Measurements from ENCODE around the gene GRPEL1. TPM values are rescaled to one million over a fixed set of nuclear protein-coding genes. Genes with fewer than 3 reads are reported as not detected.

Gene GRPEL1
- polyA plus RNA-seq, 6 donors from 2014 or later: 29.8 to 36.1 (median 32.2) TPM

DNA sequence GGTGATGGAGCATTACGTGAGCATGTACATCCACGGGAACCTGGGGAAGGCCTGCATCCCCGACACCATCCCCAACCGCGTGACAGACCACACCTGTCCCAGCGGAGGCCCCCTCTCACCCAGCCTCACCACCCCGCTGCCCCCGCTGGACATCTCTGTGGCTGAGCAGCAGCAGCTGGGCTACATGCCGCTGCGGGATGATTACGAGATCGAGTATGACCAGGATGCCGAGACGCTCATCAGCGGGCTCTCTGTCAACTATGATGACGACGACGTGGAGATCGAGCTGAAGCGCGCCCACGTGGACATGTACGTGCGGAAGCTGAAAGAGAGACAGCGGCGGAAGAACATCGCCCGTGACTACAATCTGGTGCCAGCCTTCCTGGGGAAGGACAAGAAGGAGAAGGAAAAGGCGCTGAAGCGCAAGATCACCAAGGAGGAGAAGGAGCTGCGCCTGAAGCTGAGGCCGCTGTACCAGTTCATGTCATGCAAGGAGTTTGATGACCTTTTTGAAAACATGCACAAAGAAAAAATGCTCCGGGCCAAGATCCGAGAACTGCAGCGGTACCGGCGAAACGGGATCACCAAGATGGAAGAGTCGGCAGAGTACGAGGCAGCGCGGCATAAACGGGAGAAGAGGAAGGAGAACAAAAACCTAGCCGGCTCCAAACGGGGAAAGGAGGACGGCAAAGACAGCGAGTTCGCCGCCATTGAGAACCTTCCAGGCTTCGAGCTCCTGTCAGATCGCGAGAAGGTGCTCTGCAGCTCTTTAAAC lies 13.6 kb downstream of the GRPEL1 start:
- H3K4me3 Mint-ChIP-seq: no peak overlapping the region
- ATAC-seq (ENCODE audit: low read depth in 2 of 2): no peak
- H3K4me1 Mint-ChIP-seq: peaks cover 13 to 20% (median 13%) of the 10 kb centered on the region in 3 donors
- no peaks in the 10 kb centered on the region for H3K27me3 Mint-ChIP-seq
- peaks cover 7 to 10% of the 10 kb centered on the region in 2 donors for H3K36me3 Mint-ChIP-seq
- DNase-seq: no peak
- no peaks in the 10 kb centered on the region for H3K9me3 Mint-ChIP-seq
- H3K27ac Mint-ChIP-seq: peak overlapping the region in 1 of 6 donors; percentile 28

DNA sequence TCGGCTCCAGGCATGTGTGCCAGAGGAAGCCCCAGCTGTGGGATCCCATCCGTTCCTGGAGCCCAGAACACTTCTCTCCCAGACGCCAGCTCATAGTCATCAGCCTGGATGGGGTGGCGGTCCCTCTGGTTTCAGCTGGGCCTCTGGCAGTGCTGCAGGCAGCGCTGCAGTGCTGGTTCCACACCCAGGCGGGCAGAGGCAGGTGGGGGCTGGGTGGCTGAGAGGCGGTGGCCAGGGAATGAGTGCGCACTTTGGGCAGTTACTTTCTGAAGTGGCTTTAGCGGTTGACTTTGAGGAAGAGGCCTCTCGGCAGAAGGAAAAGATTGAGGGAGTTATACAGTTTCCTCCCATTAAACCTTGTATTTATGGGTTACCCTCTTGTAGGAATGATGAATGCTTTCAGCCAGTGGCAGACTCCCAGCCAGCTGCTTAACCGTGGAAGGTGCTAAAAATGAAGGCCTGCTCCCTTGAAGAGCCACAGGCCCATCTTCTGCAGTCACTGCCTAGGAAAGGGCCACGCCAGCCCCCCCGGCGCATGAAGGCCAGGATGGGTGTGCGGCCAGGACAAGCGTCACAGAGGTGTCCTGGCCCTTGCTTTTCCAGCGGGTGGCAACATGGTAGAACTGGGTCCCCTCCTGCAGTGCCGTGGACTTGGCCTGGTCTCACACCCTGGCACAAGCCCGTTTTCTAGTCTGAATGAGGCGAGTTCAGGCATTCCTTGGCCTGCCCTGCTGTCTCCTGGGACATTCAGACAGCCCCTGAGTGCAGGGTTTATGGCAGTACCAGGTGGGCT lies 14.7 kb downstream of the GRPEL1 start:
- H3K27ac Mint-ChIP-seq: peak overlapping the region in 1 of 6 donors; percentile 28
- no peak for DNase-seq
- no peak for ATAC-seq (ENCODE audit: low read depth in 2 of 2)
- peaks cover 15 to 22% (median 18%) of the 10 kb centered on the region in 3 donors for H3K4me1 Mint-ChIP-seq
- H3K4me3 Mint-ChIP-seq: no peak overlapping the region
- no peaks in the 10 kb centered on the region for H3K9me3 Mint-ChIP-seq
- no peaks in the 10 kb centered on the region for H3K27me3 Mint-ChIP-seq
- H3K36me3 Mint-ChIP-seq: peaks cover 7 to 10% of the 10 kb centered on the region in 2 donors

DNA sequence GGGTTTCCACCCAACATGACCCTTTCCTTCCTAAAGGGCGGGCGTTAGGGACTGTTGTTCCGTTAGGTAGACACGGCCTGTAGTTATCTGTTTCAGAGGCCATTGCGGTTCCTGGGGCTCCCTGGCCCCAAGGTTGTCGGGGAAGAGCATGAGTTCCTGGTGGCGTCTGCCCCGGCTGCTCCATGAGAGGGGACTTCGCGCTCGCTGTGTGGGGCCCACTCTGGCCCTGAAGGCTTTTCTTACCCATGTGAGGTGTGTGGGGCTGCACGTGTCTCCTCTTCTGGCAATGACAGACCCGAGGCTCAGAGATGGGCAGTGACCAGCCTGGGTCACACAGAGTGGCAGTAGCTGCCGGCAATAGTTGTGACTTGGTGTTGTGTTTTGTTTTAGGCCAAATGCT lies 15.6 kb downstream of the GRPEL1 start:
- no peak for ATAC-seq (ENCODE audit: low read depth in 2 of 2)
- DNase-seq: no peak
- H3K27me3 Mint-ChIP-seq: no peaks in the 10 kb centered on the region
- H3K4me3 Mint-ChIP-seq: no peak overlapping the region
- H3K36me3 Mint-ChIP-seq: peaks cover 7 to 10% of the 10 kb centered on the region in 2 donors
- H3K27ac Mint-ChIP-seq: no peak overlapping the region
- H3K9me3 Mint-ChIP-seq: no peaks in the 10 kb centered on the region
- H3K4me1 Mint-ChIP-seq: peaks cover 19 to 27% (median 21%) of the 10 kb centered on the region in 3 donors

DNA sequence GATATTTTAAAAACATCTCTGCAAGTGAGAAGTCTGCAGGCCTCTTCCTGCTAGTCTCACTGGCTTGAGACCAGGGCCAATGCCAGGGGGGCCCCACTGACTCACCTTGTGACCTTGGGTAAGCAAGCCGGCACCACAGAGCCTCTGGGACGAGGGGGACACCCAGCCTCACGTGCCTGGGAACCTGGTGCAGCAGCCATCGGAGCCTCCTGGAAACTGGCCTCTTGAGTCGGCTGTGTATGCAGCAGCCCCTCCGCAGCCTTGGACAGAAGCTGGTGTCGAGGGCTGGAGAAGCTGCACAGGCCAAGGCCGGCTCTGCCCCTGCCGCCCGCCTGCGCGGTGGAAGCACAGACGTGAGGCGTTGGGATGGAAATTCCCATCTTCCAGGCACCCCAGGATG lies 16.0 kb downstream of the GRPEL1 start:
- peaks cover 23 to 31% (median 25%) of the 10 kb centered on the region in 3 donors for H3K4me1 Mint-ChIP-seq
- H3K4me3 Mint-ChIP-seq: no peak overlapping the region
- H3K27ac Mint-ChIP-seq: no peak overlapping the region
- no peaks in the 10 kb centered on the region for H3K9me3 Mint-ChIP-seq
- ATAC-seq (ENCODE audit: low read depth in 2 of 2) (no peak), DNase-seq (no peak)
- H3K36me3 Mint-ChIP-seq: peaks cover 7 to 10% of the 10 kb centered on the region in 2 donors
- no peaks in the 10 kb centered on the region for H3K27me3 Mint-ChIP-seq

DNA sequence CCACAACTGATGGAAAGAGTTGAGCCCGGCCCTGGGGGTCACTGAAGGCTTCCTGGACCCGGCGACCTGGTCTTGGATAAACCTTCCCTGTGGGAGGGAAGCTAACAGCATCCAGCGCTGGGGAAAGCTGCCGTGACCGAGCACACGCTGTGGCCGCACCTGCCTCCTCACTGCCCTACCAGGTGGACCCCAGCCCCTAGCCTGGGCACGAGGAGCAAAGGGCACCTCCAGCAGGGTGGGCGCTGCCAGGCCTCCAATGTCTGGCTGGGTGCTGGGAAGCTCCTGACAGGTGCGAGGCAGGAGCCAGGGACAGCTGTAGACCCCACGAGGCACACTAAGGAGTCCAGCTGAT lies 16.7 kb downstream of the GRPEL1 start:
- H3K36me3 Mint-ChIP-seq: peaks cover 7 to 10% of the 10 kb centered on the region in 2 donors
- H3K4me3 Mint-ChIP-seq: no peak overlapping the region
- H3K27ac Mint-ChIP-seq: no peak overlapping the region

DNA sequence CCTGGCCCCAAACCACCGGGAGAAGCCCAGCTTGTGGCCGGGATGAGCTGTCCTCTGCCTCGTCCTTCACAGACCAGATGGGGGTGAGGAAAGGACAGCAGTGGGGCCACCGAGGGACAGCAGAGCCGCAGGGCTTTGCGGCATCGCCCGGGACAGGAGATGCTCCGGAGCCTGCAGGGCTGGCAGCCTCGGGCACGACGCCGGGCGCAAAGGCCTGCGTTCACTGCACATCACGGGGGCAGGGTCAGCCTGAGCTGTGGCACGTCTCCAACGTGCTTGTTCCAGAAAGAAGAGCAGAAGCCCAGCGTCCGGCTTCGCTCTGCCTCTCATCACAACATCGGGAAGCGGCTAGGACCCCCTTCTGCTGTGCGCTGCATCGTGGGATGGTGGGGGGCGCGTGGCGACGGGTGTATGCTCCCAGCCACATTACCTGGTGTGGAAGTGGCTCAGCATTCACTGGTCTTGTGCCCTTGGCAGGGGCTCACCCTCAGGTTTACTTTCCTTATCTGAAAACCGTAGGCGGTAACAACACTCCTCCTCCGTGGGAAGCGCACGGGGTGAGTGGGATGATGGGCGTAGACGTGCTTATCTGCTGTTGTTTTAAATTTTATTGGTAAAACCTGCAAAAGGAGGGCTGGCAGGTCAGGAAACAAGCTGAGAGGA lies 17.3 kb downstream of the GRPEL1 start:
- Mint-ChIP-seq H3K27ac (no peak overlapping the region), H3K4me1 (peaks cover 36 to 44% (median 38%) of the 10 kb centered on the region in 3 donors), H3K27me3 (no peaks in the 10 kb centered on the region), H3K36me3 (peaks cover 7 to 10% of the 10 kb centered on the region in 2 donors), H3K9me3 (no peaks in the 10 kb centered on the region), H3K4me3 (no peak overlapping the region)
- DNase-seq: no peak
- ATAC-seq (ENCODE audit: low read depth in 2 of 2): no peak

More for the DNA sequence above, 16.7 kb downstream of the GRPEL1 start:
- no peak for ATAC-seq (ENCODE audit: low read depth in 2 of 2)
- Mint-ChIP-seq H3K27me3 (no peaks in the 10 kb centered on the region), H3K4me1 (peaks cover 31 to 39% (median 33%) of the 10 kb centered on the region in 3 donors), H3K9me3 (no peaks in the 10 kb centered on the region)
- DNase-seq: no peak

GRCh38 chr4:7049739-7050138 lies 18.1 kb downstream of the GRPEL1 start:
- Mint-ChIP-seq H3K36me3 (peaks cover 7 to 10% of the 10 kb centered on the region in 2 donors), H3K4me1 (peaks cover 44 to 53% (median 47%) of the 10 kb centered on the region in 3 donors), H3K27me3 (no peaks in the 10 kb centered on the region), H3K4me3 (no peak overlapping the region), H3K27ac (peak overlapping the region in 1 of 6 donors; percentile 26), H3K9me3 (no peaks in the 10 kb centered on the region)
- no peak for DNase-seq
- no peak for ATAC-seq (ENCODE audit: low read depth in 2 of 2)

DNA sequence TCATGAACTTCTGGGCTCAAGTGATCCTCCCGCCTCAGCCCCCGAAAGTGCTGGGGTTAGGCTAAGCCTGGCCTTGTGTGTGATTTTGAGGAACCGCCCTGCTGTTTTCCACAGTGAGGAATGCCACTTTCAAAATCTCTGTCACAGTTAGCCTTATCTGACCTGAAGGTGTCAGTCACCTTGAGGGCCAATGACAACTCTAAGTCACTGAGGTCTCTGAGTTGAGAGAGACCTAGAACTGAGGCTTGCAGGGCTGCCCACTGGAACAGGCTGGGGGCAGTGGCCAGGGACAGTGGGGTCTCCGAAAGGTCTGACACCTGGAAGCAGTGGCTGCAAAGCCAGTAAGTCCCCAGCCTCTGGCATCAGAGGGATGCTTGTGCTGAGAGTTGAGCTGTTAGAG lies 18.6 kb downstream of the GRPEL1 start:
- Mint-ChIP-seq H3K27ac (peak overlapping the region in 1 of 6 donors; percentile 26), H3K4me1 (peaks cover 46 to 57% (median 46%) of the 10 kb centered on the region in 3 donors), H3K4me3 (peak overlapping the region in 1 of 8 donors; percentile 10), H3K36me3 (peaks cover 4 to 6% of the 10 kb centered on the region in 2 donors), H3K27me3 (no peaks in the 10 kb centered on the region), H3K9me3 (no peaks in the 10 kb centered on the region)
- DNase-seq (no peak), ATAC-seq (ENCODE audit: low read depth in 2 of 2) (no peak)

DNA sequence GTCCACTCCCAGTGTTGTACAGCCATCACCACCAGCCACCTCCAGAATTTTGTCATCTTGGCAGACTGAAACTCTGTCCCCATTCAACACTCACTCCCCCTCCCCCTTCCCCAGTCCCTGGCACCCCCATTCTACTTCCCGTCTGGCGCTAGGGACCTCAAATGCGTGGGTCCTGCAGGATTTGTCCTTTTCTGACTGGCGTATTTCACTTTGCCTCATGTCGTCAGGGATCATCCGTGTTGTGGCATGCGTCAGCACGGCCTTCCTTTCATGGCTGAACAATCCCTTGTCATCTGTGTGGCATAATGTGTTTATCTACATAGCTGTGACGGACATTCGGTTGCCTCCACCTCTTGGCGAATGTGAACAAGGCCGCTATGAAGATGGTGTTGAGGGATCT lies 19.2 kb downstream of the GRPEL1 start:
- DNase-seq: no peak
- ATAC-seq (ENCODE audit: low read depth in 2 of 2): no peak
- Mint-ChIP-seq H3K4me1 (peaks cover 41 to 57% (median 50%) of the 10 kb centered on the region in 3 donors), H3K36me3 (no peaks in the 10 kb centered on the region), H3K4me3 (peak overlapping the region in 1 of 8 donors; percentile 10), H3K9me3 (no peaks in the 10 kb centered on the region), H3K27ac (peak overlapping the region in 1 of 6 donors; percentile 81), H3K27me3 (no peaks in the 10 kb centered on the region)

DNA sequence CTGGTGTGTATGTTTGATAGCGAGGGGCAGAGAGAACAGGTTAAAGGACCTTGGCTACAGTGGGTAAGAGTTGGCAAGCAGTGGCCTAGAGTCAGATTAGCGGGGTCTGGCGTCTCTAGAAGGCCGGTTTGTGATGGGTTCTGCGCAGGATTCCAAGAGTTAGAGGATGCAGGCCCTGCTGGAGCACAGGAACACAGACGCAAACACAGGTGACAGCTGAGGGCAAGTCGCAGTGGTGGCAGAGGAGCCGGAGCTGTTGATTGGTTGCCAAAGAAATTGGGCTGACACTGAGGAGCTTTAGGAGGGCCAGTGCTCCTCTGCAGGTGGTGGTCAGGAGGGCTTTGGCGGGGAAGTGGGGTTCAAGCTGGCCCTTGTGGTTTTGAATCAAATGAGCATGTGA lies 20.9 kb downstream of the GRPEL1 start:
- Mint-ChIP-seq H3K27me3 (no peaks in the 10 kb centered on the region), H3K36me3 (no peaks in the 10 kb centered on the region), H3K9me3 (no peaks in the 10 kb centered on the region), H3K4me3 (peak overlapping the region in 6 of 8 donors; percentile 9 to 94 (median 41)), H3K4me1 (peaks cover 48 to 66% (median 53%) of the 10 kb centered on the region in 3 donors), H3K27ac (peak overlapping the region in 3 of 6 donors; percentile 32 to 87 (median 33))
- ATAC-seq (ENCODE audit: low read depth in 2 of 2) (no peak), DNase-seq (no peak)

- DNase-seq (no peak), ATAC-seq (ENCODE audit: low read depth in 2 of 2) (no peak)
- Mint-ChIP-seq H3K27ac (peak overlapping the region in 2 of 6 donors; percentile 32 to 33), H3K4me1 (peaks cover 52 to 72% (median 60%) of the 10 kb centered on the region in 3 donors), H3K4me3 (peak overlapping the region; percentile 9 to 94 (median 82)), H3K36me3 (no peaks in the 10 kb centered on the region), H3K27me3 (no peaks in the 10 kb centered on the region), H3K9me3 (no peaks in the 10 kb centered on the region)
These were observed 21.6 kb downstream of the GRPEL1 start for GRCh38 chr4:7045961-7046921.

GRCh38 chr4:7045553-7045952 lies 22.3 kb downstream of the GRPEL1 start:
- no peak for ATAC-seq (ENCODE audit: low read depth in 2 of 2)
- H3K4me1 Mint-ChIP-seq: peaks cover 52 to 72% (median 60%) of the 10 kb centered on the region in 3 donors

More at GRCh38 chr4:7045553-7045952, 22.3 kb downstream of the GRPEL1 start:
- peak overlapping the region in 1 of 6 donors; percentile 88 for H3K27ac Mint-ChIP-seq
- H3K36me3 Mint-ChIP-seq: no peaks in the 10 kb centered on the region
- no peaks in the 10 kb centered on the region for H3K27me3 Mint-ChIP-seq
- H3K4me3 Mint-ChIP-seq: peak overlapping the region; percentile 28 to 94 (median 90)
- DNase-seq: no peak
- no peaks in the 10 kb centered on the region for H3K9me3 Mint-ChIP-seq

All from naive B cell (primary cell).